SKM-1 (cell line): Measurements from ENCODE around the gene KSR1.
"Not testable (repeated sequence)": the region's sequence is repeated elsewhere in the genome, so short reads cannot be mapped to it uniquely, and the experiment has no call there.

Experiments
- DNase-seq: peaks from one replicate; lab custom pipeline; 2025; ENCODE audit not compliant: unreplicated experiment; lab: John Stamatoyannopoulos, UW

The KSR1 gene

DNA sequence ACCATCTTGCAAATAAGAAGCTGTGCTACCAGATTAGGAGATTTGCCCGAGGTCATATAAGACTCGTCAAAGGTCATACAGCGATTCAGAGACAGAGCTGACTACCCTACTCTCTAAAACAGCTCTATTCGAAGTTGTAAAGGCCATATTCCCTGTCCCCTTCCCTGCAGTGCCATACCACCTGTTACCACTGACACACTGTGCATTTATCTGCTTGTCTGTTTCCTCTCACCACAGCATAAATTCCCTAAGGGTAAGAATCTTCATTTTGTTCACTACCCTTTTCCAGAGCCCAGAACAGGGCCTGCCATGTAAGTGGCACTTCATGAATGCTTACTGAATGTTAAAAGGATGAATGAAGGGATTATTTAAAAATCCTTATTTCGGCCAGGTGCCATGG lies 3.4 kb upstream of the KSR1 start:
- DNase-seq, result no peak

DNA sequence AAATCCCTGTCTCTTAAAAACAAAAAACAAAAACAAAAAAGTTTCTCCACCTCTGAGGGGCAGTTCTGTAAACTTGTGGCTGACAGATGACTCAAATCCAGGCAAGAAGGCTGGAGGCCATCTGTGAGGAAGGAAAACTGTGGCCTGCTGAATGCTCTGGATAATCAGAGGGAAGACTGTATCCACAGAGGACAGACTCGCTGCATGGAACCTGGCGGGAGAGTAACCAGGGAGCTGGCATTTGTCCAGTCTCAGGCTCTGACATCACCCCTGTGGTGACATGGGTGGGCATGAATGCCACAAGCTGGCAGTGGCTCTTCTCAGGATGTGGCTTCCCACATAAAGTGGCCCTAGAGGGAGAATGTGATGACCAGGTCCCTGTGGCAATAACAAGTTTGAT lies 2.8 kb upstream of the KSR1 start:
- no peak for DNase-seq

DNA sequence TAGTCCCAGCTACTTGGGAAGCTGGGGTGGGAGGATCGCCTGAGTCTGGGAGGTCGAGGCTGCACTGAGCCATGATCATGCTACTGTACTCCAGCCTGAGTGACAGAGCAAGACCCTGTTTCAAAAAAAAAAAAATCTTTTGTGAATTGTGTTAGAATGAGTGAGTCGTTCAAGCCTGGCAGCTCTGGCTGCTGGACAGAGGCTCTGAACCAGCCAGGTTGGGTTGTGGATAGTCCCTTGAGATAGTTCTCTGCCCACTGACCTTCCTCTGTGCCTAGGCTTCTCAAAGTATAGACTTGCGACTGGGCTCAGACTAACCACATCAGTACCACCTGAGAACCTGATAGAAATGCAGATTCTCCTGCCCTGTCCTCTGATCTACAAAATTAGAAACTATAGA lies 2.2 kb upstream of the KSR1 start:
- DNase-seq, result no peak

DNA sequence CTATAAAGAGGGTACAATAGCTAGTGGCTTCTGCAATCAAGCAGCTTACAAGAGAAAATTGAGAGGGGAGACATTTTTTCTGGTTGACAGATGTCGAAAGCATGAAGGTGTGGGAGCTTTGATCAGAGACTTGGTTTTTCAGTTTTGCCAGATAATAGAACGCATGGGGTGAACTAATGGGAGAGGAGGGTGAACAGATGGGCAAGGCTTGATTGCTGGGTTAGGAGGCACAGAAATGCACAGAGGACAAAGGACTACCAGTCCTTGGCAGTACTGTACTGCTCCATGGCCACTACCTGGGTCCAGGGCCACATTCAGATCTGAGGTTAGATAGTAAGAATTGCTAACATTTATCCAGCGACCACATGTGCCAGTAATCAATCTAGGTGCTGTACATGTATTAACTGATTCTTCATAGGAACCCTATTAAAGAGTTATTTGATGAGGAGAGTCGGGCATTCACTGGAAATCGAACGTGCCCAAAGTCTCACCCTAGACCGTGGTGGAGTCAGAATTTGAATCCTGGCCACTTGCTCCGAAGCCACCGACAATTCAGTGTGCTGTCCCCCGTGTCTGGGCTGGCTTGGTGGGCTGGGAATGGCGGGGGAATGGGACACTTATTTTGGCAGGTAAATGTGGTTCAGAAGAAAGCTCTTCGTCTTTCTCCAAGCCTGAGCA lies 873 bp upstream of the KSR1 start:
- DNase-seq, result no peak

DNA sequence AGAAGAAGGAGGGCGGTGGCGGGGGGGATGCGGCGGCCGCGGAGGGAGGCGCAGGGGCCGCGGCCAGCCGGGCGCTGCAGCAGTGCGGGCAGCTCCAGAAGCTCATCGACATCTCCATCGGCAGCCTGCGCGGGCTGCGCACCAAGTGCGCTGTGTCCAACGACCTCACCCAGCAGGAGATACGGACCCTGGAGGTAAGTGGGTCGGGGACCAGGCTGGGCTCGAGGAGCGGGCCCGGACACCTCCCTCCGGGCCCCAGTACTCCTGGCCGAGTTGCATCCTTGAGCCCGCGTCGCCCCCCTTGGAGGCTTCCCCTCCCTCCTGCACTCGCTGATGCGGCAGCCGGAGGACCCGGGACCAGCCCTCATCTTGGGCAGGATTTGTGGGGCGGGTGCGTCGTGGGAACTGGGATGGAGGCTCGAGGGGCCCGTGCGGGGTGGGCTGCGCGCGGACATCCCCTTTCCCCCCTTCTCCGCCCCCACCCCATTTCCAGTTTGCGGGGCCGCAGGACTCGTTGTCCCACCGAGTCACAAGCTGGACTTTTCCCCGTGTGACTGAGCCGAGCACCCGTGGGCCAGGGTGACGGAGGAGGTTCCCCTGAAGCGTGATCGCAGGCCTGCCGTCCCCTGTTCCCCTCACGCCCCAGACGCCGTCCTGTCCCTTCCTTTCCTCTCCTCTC lies 572 bp downstream of the KSR1 start:
- DNase-seq, result no peak

DNA sequence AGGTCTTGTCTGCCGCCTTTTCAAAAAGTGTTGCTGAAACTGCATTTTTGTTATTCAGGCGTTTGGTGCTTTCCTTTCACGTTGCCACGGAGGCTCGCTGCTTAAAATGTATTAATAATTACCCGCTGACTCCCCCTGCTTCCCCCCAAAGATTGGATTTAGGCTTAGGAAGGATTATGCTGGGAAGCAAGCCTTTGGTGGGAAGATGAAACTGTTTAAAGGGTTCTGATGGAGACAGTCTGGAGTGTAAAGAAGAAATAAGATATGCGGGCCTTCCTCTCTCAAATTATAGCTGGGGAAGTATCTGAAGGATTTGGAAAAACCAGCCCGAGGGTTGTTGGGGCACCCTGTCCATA lies 1.1 kb downstream of the KSR1 start:
- no peak for DNase-seq

DNA sequence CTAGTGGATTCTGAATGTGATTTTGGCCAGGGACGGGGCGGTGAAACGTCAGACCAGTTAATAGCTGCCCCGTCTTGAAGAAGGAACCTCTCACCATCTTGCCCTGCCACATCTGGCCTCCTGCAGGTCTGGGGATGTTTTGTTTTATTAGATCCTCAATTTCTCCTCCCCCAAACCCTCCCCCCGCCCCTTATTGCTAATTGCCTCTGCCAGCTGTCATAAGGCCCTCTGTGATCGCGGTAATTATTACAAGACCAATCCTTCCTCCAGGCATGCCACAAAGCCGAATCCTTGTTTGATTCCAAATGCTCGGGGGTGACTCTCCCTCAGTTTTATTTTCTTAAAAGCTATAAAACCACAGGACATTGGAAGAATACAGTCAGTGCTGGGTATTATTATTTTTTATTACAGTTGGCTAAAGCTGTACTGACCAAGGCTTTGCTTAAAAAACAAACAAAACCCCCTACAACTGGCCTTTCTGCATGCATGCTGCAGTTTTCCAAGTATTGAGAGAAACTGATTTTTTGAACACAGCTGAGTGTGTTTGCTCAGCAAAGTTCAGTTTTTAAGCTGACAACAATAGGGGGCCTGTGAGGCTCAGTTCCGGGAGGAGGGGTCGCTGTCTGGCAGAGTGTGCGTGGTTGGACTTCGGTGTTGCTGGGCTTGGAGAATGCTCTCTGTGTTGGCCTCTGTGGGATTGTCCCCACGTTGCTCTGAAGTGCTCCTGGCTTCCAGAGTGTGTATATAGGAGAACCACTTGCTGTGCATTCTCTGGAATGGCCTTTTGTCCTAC lies 1.7 kb downstream of the KSR1 start:
- no peak for DNase-seq

DNA sequence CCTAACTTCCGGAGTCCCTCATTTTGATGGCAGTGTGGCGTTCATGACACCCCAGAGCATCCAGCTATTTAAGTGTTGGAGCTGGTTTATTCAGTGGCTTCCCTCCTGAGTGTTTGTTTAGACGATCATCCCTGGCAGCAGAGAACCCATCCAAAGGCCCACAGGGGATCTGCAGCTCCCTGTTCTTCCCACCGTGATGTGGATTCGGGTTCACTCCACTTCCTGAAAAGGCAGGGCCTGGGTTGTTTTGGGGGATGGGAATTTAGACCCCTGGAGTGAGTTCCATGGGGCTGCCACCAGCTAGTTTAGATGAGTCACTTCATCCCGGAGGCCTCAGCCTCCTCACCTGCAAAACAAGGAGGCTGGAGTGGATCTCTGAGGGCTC lies 2.3 kb downstream of the KSR1 start:
- DNase-seq, result no peak

DNA sequence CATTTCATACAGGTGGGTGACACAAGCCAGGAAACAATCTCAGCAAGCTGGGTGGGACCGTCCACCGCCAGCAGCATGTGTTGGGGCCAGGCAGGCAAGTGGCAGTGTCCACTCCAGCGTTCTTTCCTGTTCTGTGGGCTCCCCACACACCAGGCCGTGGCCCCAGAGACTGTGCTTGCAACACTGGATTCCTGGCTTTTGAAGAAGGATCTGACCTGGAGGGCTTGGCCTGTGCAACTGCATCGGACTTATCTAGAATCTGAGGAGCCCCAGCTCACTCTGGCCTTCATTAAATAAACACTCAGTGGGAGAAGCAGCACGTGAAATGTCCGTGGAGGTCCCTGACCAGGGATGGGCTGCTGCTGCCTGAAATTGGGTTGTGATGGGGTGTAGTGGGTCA lies 3.2 kb downstream of the KSR1 start:
- no peak for DNase-seq

DNA sequence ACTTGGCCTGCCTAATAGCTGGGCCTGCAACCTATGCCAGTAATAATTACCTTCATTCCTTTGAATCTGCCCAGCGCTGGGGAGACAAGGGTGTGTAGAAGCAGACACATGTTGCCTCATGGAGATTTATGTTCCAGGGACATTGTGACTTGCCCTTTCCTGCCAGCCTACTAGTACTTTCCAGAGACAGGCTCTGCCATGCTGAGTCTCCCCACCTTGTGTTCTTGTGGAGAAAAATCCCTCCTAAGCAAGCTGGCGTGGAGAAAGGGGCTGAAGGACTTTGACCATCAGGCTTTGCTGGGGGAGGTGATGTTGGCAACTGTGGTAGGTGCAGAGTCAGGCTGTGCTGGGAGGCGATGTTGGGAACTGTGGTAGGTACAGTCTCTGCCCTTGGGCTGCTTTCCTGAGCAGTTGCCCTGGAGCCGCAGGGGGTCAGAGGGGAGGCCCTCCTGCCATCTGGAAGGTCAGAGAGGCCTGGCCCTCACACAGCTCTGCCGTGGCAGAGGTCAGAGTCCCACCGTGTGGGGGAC lies 4.0 kb downstream of the KSR1 start:
- no peak for DNase-seq

DNA sequence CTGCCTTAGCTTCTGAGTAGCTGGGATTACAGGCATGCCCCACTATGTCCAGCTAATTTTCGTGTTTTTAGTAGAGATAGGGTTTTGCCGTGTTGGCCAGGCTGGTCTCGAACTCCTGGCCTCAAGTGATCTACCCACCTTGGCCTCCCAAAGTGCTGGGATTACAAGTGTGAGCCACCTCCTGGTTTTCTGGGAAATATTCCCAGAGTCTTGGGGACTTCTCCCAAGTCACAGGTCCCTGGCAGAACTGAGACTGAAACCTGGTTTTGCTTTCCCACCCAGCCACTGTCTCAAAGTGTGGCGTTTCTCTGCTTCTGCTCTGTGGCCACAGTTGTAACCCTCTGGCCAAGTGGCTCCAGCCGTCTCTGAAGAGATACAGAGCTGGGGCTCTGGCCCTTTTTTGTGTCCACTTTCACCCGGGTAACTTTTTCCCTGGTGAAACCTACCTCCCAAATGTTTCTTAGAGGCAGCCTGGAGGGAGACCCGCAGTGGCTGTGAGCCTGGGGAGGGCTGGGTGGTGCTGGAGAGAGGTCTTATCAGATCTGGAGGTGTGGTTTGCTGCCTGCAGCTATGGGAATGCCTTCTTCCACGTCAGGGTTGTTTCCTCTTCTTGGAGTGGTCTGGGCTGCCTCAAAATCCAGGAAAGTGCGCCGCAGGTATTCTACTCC lies 5.1 kb downstream of the KSR1 start:
- DNase-seq, result no peak

DNA sequence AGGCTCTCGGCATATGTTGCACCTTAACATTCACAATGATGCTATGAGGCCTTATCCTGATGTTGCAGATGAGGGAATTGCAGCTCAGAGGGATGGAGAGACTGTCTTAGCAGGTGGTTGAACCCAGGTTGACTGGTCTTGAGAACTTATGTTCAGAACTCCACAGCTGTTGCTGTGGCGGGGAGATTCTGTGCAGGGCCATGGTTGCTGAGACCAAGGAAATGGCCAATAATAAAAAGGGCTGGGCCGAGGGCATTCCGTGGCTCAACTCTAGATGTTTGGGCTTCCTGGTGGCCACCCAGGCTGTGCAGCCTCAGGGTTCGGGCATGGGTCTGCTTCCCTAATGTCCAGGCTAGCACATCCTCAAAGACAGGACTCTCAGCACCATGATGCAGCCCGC lies 5.9 kb downstream of the KSR1 start:
- no peak for DNase-seq

DNA sequence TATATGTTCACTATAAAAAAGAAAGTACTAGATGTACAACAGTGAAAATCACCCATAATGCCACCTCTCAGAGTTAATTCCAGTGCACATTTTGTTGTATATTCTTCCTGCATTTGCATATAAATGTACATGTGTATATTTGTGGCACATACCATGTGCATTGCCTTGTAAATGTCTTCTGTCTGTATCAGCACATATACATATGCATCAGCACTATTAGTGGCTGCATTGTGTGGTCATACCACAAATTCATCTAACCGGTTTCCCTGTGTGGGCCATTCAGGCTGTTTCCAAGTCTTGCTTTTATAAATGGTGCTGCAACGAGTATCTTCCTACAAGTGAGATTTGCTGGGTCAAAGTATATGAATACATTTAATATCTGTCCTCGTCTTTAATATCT lies 6.5 kb downstream of the KSR1 start:
- DNase-seq, result no peak

DNA sequence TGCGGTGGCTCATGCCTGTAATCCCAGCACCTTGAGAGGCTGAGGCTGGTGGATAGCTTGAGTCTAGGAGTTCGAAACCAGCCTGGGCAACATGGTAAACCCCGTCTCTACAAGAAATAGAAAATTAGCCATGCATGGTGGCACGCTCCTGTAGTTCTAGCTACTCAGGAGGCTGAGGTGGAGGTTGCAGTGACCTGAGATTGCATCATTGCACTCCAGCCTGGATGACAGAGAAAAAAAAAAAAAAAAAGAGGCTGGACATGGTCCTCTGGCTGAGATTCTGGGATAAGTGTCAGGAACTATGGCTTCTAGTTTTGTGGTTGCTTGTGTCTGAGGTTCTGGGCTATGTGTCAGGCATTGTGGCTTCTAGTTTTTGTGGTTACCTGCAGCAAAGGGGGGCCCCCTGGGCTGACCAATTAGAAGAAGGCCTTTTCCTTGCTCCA lies 7.0 kb downstream of the KSR1 start:
- no peak for DNase-seq

DNA sequence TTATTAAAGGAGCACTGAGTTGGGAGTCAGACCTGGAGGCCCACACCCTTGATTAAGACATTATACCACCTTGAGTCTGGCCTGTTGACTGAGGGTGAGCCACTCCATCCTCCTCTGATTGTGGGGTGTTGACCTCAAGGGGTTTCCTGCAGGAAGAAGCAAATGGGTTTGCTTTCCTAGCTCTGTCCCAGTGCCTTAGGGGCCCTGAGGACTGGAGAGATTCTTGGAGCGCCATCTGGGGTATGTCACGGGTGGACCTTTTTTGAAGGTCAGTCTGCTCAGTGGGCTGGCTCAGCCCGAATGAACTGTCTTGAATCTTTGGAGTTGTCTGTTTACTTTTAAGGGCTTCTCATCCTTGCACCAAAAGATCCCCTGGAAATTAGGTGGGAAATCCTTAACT lies 7.8 kb downstream of the KSR1 start:
- DNase-seq, result not testable (repeated sequence)

DNA sequence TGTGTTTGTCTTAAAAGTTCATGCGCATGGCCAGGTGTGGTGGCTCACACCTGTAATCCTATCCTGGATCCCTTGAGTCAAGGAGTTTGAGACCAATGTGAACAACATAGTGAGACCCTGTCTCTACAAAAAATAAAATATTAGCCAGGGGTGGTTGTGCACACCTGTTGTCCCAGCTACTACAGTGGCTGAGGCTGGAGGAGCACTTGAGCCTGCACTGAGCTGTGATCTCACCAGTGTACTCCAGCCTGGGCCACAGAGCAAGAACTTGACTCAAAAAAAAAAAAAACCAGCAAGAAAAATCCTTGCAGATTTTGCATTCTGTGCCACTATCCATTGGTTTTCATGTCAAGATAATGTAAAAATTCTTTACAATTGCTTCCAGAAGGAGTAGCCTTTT lies 8.2 kb downstream of the KSR1 start:
- no peak for DNase-seq

DNA sequence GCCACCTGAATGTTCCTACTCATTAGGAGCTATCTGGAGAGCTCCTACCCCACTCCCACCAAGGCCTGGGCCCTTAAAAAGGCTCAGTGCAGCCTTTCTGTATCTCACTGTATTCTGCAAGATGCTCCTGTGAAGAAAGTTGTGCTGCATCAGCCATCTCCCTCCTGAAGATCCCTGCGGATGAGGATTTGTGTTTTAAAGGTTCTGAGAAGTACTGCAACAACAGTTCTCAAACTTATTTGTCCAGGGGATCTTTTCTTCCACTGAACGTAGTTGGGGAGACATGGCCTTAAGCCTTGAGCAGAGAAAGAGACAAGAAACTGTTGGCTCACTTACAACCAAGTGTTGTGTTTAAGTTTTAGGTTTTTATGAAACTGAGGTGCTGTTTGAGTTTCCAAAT lies 9.6 kb downstream of the KSR1 start:
- not testable (repeated sequence) for DNase-seq

DNA sequence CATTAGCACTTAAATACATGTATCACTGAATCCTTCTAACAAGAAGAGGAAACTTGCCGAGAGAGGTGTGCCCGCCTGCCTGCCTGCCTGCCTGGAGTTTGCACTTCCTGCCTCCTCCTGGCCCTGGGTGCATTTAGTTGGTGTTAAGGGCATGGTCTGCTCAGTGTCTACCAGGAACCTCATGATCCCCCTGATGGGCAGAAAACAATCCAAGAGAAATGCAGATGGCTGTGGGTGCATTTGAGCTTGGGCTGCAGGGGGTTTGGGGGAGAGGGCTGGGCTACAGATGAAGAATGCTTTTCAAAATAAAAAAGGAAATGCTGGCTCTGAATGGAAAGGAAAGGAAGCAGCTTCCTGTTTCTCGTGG lies 10.1 kb downstream of the KSR1 start:
- DNase-seq, result peak; percentile 75

DNA sequence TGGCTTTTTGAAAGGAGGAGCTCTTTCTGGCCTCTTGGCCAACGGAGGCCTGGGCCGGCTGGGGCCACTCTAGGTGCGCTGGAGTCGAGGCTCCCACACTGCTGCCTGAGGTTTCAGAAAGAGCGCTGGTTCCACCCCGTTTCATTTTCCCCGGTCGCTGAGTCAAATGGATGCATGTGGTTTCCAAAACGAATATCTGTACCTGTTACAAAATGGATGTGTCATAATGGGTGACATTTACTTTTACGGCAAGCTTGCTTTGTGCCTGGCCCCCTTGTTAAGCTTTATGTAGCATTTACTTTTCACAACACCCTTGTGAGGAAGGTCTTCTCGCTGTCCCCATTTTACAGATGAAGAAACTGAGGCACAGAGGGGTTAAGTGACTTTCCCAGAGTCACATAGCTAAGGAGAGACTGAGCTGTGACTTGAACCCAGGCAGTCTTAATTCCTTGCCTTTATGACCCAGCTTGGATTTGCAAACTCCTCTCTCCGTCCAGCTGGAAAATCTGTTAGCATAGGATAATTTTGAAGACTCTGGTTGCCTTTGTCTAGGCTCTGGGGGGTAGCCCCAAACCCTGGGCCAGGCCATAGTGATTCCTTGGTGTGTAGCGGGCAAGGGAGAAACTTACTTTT lies 10.6 kb downstream of the KSR1 start:
- peak; percentile 79 for DNase-seq

DNA sequence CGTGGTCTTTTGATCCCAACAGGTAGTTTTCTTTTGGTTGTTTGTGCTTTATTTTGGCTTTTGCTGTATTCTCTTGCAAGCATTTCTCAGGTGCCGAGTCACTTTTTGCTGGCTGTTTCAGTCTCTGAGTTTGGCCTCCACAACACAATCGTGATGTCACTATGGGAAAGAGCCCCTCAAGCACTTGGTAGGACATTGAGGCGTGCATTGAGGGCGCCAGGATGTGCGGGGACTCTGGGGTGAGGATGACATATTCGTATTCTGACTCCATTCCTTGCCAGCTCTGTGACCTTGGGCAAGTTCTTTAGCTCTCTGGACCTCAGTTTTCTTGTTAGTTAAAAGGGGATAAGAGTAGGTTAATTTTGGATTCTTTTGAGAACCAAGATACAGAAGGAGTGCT lies 13.0 kb downstream of the KSR1 start:
- no peak for DNase-seq
